WTC11 (cell line): ENCODE data around the gene ITIH5. TPM values are rescaled to one million over a fixed set of nuclear protein-coding genes. Genes with fewer than 3 reads are reported as not detected.

Experiments used
- ATAC-seq: fragments of 200-7000 bp; cut with Tn5 transposase; 2 replicates; pipeline ENCODE4 v1.10.0; 2021; ENCODE audit warnings: mild to moderate bottlenecking, moderate library complexity
- CTCF ChIA-PET: fragments of 300-600 bp; sonication (Branson Sonifier 250); formaldehyde crosslinking; loops from one replicate; lab custom pipeline; 2021; ENCODE audit warnings: antibody characterized with exemption; lab: Charles Lee
- POLR2A ChIA-PET: fragments of 350-600 bp; sonication (Branson Sonifier 250); formaldehyde crosslinking; loops from one replicate; lab custom pipeline; 2021; ENCODE audit warnings: antibody characterized with exemption; lab: Charles Lee
- DNase-seq: peaks from one replicate; pipeline ENCODE4 v3.0.0; 2021; ENCODE audit warnings: low spot score
- H3K27ac Mint-ChIP-seq: 2 replicates; pipeline ENCODE4 v1.8.0; 2021; ENCODE audit warnings: mixed read lengths
- H3K27me3 Mint-ChIP-seq: 2 replicates; pipeline ENCODE4 v1.8.0; 2021; ENCODE audit warnings: low read depth, mild to moderate bottlenecking, moderate library complexity, mixed read lengths
- H3K36me3 Mint-ChIP-seq: 2 replicates; pipeline ENCODE4 v1.8.0; 2021; ENCODE audit warnings: mixed read lengths
- H3K4me1 Mint-ChIP-seq: 2 replicates; pipeline ENCODE4 v1.8.0; 2022; ENCODE audit warnings: mixed read lengths
- H3K4me3 Mint-ChIP-seq: 2 replicates; pipeline ENCODE4 v1.8.0; 2021; ENCODE audit warnings: mild to moderate bottlenecking, moderate library complexity, mixed read lengths
- H3K9me3 Mint-ChIP-seq: 2 replicates; pipeline ENCODE4 v1.8.0; 2021; ENCODE audit warnings: mixed read lengths
- CBFB ChIP-seq: sonication (generic); formaldehyde crosslinking; IDR thresholded peaks from 2 replicates; pipeline ENCODE4 v1.8.1; 2022; ENCODE audit warnings: mild to moderate bottlenecking, low read depth, missing genetic modification reagents
- CREB1 ChIP-seq: sonication (generic); formaldehyde crosslinking; IDR thresholded peaks from 2 replicates; pipeline ENCODE4 v1.8.0; 2023; ENCODE audit warnings: mild to moderate bottlenecking, missing genetic modification reagents
- GABPB1 ChIP-seq: sonication (generic); formaldehyde crosslinking; IDR thresholded peaks from 2 replicates; pipeline ENCODE4 v1.8.1; 2023; ENCODE audit warnings: mild to moderate bottlenecking, missing genetic modification reagents
- MXD4 ChIP-seq: fragments of 250-450 bp; sonication (Bioruptor Pico); IDR thresholded peaks from 2 replicates; pipeline ENCODE4 v1.8.0; 2021; ENCODE audit warnings: mild to moderate bottlenecking, moderate library complexity, borderline replicate concordance
- NR3C1 ChIP-seq: sonication (generic); formaldehyde crosslinking; conservative IDR thresholded peaks from 2 replicates; pipeline ENCODE4 v1.8.1; 2023; ENCODE audit warnings: low read depth, mild to moderate bottlenecking, missing genetic modification reagents
- ZNF263 ChIP-seq: sonication (generic); formaldehyde crosslinking; IDR thresholded peaks from 2 replicates; pipeline ENCODE4 v1.8.1; 2022; ENCODE audit warnings: low read depth, mild to moderate bottlenecking, moderate library complexity, missing genetic modification reagents
- ZNF423 ChIP-seq: fragments of 250-450 bp; sonication (Bioruptor Pico); IDR thresholded peaks from 2 replicates; pipeline ENCODE4 v2.1.2; 2022; ENCODE audit warnings: mild to moderate bottlenecking, moderate library complexity
- total RNA-seq: library from RNA; stranded (reverse); gene quantifications from 3 replicates; pipeline ENCODE4 v1.2.3, GENCODE V29; 2021
- TF ChIP-seq, protein P1 (sequence below): sonication (generic); formaldehyde crosslinking; IDR thresholded peaks from 2 replicates; pipeline ENCODE4 v1.8.1; 2023; ENCODE audit warnings: mild to moderate bottlenecking, missing genetic modification reagents
- TF ChIP-seq, protein P2 (sequence below): sonication (generic); formaldehyde crosslinking; IDR thresholded peaks from 2 replicates; pipeline ENCODE4 v1.8.1; 2022; ENCODE audit warnings: mild to moderate bottlenecking, missing genetic modification reagents, moderate library complexity, borderline replicate concordance
- TF ChIP-seq, protein P3 (sequence below): sonication (generic); formaldehyde crosslinking; IDR thresholded peaks from 2 replicates; pipeline ENCODE4 v1.8.0; 2022; ENCODE audit warnings: mild to moderate bottlenecking, missing genetic modification reagents
- TF ChIP-seq, protein P4 (sequence below): sonication (generic); formaldehyde crosslinking; conservative IDR thresholded peaks from 2 replicates; pipeline ENCODE4 v1.8.1; 2023; ENCODE audit warnings: mild to moderate bottlenecking, low read depth, missing genetic modification reagents, moderate library complexity
- TF ChIP-seq, protein P5 (sequence below): sonication (generic); formaldehyde crosslinking; IDR thresholded peaks from 2 replicates; pipeline ENCODE4 v1.8.1; 2023; ENCODE audit warnings: mild to moderate bottlenecking, missing genetic modification reagents, moderate library complexity
- TF ChIP-seq, protein P6 (sequence below): fragments of 250-450 bp; sonication (Bioruptor Pico); IDR thresholded peaks from 2 replicates; pipeline ENCODE4 v1.8.0; 2021; ENCODE audit warnings: mild to moderate bottlenecking
- TF ChIP-seq, protein P7 (sequence below): sonication (generic); formaldehyde crosslinking; IDR thresholded peaks from 2 replicates; pipeline ENCODE4 v1.8.1; 2023; ENCODE audit warnings: mild to moderate bottlenecking, missing genetic modification reagents, borderline replicate concordance

The ITIH5 gene
- total RNA-seq, 1 experiment from 2014 or later, result 3.1 TPM

DNA sequence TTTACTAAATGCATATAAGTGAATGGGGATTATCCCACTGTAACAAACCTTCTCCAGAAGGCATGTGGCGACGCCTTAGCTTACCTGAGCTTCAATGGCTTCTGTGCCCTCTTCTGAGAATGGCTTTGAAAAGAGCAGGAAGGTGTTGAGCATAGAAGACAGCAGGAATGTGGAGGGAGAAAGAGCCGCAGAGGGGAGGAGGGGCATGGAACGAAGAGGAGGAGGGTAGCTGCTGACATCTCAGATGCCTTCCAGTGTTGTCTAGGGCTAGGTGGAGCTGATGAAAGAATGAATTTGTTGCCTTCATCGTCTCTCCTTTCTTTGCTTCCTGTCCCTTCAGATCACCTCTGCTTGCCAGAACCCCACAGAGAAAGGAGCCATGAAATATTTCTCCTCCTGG lies 86.2 kb downstream of the ITIH5 start (continued):
- TF ChIP-seq, protein P1, sequence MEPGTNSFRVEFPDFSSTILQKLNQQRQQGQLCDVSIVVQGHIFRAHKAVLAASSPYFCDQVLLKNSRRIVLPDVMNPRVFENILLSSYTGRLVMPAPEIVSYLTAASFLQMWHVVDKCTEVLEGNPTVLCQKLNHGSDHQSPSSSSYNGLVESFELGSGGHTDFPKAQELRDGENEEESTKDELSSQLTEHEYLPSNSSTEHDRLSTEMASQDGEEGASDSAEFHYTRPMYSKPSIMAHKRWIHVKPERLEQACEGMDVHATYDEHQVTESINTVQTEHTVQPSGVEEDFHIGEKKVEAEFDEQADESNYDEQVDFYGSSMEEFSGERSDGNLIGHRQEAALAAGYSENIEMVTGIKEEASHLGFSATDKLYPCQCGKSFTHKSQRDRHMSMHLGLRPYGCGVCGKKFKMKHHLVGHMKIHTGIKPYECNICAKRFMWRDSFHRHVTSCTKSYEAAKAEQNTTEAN (CRISPR knock-in tag), result no peak
- TF ChIP-seq, all 79 proteins: peak for 0

DNA sequence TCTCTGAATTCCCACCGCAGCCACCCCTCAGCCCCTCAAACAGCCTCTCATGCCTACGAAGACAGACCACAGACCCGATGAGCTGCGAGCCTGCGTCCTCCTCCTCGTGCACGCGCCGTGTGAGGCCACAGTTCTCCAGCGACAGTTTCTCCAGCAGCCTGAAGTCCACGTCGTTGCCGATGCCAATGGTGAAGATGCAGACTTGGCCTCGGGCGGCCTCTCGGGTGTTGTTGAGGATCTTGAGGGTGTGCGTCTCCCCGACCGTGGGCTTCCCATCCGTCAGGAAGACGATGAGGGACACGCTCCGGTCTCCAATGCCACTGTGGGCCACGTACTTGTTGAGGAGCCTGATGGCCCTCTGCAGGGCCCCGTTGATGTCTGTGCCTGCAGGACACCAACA lies 87.1 kb downstream of the ITIH5 start:
- no peak overlapping the region for H3K27ac Mint-ChIP-seq
- ATAC-seq, result no peak

DNA sequence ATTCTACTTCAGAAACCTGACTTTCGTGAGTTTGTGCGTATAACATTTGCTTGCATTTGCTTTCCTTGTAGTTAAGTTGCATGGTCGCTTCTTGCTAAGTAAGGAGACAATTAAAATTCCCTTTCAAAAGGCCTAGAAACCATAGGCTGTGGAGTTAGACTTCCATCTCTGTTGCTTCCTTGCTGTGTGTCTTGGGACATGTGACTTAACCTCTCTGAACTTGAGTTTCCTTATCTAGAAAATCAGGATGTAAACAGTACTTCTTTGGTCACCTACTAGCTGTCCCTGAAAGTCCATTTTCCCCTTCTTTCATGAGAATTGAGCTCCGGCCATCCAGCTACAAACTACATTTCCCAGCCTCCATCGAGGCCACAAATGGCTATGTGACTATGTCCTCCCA lies 89.2 kb downstream of the ITIH5 start:
- ChIA-PET CTCF (interaction anchor here (0.6 to 1.0 kb wide), 2 partner anchors 52 to 137 kb away, joined by 3 to 7 read pairs; no protein-coding TSS in a partner anchor), POLR2A (interaction anchor here (0.6 kb wide), 1 partner anchor 9 kb away, joined by 4 read pairs; no protein-coding TSS in a partner anchor)
- Mint-ChIP-seq H3K4me3 (no peak overlapping the region), H3K27ac (no peak overlapping the region), H3K36me3 (no peaks in the 10 kb centered on the region), H3K9me3 (peaks cover 3% of the 10 kb centered on the region; the same call in 1 of the 2 replicates), H3K4me1 (no peaks in the 10 kb centered on the region), H3K27me3 (no peaks in the 10 kb centered on the region)
- TF ChIP-seq ZNF263 (CRISPR knock-in tag), result no peak
- TF ChIP-seq, protein P2, sequence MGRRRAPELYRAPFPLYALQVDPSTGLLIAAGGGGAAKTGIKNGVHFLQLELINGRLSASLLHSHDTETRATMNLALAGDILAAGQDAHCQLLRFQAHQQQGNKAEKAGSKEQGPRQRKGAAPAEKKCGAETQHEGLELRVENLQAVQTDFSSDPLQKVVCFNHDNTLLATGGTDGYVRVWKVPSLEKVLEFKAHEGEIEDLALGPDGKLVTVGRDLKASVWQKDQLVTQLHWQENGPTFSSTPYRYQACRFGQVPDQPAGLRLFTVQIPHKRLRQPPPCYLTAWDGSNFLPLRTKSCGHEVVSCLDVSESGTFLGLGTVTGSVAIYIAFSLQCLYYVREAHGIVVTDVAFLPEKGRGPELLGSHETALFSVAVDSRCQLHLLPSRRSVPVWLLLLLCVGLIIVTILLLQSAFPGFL, result no peak
- TF ChIP-seq, protein P3, sequence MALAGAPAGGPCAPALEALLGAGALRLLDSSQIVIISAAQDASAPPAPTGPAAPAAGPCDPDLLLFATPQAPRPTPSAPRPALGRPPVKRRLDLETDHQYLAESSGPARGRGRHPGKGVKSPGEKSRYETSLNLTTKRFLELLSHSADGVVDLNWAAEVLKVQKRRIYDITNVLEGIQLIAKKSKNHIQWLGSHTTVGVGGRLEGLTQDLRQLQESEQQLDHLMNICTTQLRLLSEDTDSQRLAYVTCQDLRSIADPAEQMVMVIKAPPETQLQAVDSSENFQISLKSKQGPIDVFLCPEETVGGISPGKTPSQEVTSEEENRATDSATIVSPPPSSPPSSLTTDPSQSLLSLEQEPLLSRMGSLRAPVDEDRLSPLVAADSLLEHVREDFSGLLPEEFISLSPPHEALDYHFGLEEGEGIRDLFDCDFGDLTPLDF, result no peak
- TF ChIP-seq, protein P4, sequence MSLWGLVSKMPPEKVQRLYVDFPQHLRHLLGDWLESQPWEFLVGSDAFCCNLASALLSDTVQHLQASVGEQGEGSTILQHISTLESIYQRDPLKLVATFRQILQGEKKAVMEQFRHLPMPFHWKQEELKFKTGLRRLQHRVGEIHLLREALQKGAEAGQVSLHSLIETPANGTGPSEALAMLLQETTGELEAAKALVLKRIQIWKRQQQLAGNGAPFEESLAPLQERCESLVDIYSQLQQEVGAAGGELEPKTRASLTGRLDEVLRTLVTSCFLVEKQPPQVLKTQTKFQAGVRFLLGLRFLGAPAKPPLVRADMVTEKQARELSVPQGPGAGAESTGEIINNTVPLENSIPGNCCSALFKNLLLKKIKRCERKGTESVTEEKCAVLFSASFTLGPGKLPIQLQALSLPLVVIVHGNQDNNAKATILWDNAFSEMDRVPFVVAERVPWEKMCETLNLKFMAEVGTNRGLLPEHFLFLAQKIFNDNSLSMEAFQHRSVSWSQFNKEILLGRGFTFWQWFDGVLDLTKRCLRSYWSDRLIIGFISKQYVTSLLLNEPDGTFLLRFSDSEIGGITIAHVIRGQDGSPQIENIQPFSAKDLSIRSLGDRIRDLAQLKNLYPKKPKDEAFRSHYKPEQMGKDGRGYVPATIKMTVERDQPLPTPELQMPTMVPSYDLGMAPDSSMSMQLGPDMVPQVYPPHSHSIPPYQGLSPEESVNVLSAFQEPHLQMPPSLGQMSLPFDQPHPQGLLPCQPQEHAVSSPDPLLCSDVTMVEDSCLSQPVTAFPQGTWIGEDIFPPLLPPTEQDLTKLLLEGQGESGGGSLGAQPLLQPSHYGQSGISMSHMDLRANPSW (CRISPR knock-in tag), result no peak
- TF ChIP-seq, protein P5, sequence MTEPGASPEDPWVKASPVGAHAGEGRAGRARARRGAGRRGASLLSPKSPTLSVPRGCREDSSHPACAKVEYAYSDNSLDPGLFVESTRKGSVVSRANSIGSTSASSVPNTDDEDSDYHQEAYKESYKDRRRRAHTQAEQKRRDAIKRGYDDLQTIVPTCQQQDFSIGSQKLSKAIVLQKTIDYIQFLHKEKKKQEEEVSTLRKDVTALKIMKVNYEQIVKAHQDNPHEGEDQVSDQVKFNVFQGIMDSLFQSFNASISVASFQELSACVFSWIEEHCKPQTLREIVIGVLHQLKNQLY (CRISPR knock-in tag), result no peak
- TF ChIP-seq CBFB (CRISPR knock-in tag), result no peak
- TF ChIP-seq CREB1 (CRISPR knock-in tag), result no peak
- no peak for TF ChIP-seq NR3C1 (CRISPR knock-in tag)
- TF ChIP-seq MXD4 (CRISPR knock-in tag), result no peak
- TF ChIP-seq ZNF423, result no peak
- DNase-seq, result no peak
- no peak for ATAC-seq

More for the DNA sequence above, 87.1 kb downstream of the ITIH5 start:
- Mint-ChIP-seq H3K4me1 (no peaks in the 10 kb centered on the region), H3K27me3 (no peaks in the 10 kb centered on the region), H3K9me3 (peaks cover 3% of the 10 kb centered on the region; the same call in 1 of the 2 replicates), H3K36me3 (no peaks in the 10 kb centered on the region), H3K4me3 (no peak overlapping the region)
- ChIA-PET POLR2A (no interaction called here), CTCF (interaction anchor here (0.7 to 1.1 kb wide), 2 partner anchors 17 to 595 kb away, joined by 3 read pairs; no protein-coding TSS in a partner anchor)
- no peak for DNase-seq
- TF ChIP-seq GABPB1 (CRISPR knock-in tag), result no peak

DNA sequence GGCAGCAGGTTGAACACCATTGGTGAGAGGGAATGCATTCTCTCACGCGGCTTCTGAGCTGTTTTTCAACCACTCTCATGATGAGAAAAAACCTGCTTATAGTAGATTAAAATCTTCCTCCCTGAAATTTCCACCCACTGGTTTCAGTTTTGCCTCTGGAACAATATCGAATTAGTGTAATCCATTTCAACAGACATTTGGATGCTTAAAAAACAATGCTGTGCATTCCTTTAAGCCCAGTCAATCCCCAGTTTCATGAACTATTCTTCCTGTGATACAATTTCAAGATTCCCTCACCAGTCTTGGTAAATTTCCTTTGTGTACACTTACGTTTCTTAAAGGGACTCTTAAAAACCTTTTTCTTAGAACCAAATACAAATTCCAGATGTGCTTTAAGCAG lies 89.6 kb downstream of the ITIH5 start:
- Mint-ChIP-seq H3K9me3 (peaks cover 3% of the 10 kb centered on the region; the same call in 1 of the 2 replicates), H3K27ac (no peak overlapping the region), H3K4me3 (no peak overlapping the region), H3K36me3 (no peaks in the 10 kb centered on the region), H3K4me1 (no peaks in the 10 kb centered on the region), H3K27me3 (no peaks in the 10 kb centered on the region)
- POLR2A ChIA-PET, result interaction anchor here (0.6 kb wide), 1 partner anchor 9 kb away, joined by 4 read pairs; no protein-coding TSS in a partner anchor
- ATAC-seq (no peak), DNase-seq (no peak)
- CTCF ChIA-PET, result interaction anchor here (0.6 to 1.0 kb wide), 2 partner anchors 52 to 137 kb away, joined by 3 to 7 read pairs; no protein-coding TSS in a partner anchor
- TF ChIP-seq, protein P6, sequence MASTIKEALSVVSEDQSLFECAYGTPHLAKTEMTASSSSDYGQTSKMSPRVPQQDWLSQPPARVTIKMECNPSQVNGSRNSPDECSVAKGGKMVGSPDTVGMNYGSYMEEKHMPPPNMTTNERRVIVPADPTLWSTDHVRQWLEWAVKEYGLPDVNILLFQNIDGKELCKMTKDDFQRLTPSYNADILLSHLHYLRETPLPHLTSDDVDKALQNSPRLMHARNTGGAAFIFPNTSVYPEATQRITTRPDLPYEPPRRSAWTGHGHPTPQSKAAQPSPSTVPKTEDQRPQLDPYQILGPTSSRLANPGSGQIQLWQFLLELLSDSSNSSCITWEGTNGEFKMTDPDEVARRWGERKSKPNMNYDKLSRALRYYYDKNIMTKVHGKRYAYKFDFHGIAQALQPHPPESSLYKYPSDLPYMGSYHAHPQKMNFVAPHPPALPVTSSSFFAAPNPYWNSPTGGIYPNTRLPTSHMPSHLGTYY, result no peak
- TF ChIP-seq, protein P7, sequence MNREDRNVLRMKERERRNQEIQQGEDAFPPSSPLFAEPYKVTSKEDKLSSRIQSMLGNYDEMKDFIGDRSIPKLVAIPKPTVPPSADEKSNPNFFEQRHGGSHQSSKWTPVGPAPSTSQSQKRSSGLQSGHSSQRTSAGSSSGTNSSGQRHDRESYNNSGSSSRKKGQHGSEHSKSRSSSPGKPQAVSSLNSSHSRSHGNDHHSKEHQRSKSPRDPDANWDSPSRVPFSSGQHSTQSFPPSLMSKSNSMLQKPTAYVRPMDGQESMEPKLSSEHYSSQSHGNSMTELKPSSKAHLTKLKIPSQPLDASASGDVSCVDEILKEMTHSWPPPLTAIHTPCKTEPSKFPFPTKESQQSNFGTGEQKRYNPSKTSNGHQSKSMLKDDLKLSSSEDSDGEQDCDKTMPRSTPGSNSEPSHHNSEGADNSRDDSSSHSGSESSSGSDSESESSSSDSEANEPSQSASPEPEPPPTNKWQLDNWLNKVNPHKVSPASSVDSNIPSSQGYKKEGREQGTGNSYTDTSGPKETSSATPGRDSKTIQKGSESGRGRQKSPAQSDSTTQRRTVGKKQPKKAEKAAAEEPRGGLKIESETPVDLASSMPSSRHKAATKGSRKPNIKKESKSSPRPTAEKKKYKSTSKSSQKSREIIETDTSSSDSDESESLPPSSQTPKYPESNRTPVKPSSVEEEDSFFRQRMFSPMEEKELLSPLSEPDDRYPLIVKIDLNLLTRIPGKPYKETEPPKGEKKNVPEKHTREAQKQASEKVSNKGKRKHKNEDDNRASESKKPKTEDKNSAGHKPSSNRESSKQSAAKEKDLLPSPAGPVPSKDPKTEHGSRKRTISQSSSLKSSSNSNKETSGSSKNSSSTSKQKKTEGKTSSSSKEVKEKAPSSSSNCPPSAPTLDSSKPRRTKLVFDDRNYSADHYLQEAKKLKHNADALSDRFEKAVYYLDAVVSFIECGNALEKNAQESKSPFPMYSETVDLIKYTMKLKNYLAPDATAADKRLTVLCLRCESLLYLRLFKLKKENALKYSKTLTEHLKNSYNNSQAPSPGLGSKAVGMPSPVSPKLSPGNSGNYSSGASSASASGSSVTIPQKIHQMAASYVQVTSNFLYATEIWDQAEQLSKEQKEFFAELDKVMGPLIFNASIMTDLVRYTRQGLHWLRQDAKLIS (CRISPR knock-in tag), result no peak
